Central memory CD4-positive, alpha-beta T cell (primary cell): ENCODE data around the gene MEDAG.

Experiments used
- DNase-seq: peaks from one replicate; pipeline ENCODE4 v3.0.0; 2022

MEDAG gene

DNA sequence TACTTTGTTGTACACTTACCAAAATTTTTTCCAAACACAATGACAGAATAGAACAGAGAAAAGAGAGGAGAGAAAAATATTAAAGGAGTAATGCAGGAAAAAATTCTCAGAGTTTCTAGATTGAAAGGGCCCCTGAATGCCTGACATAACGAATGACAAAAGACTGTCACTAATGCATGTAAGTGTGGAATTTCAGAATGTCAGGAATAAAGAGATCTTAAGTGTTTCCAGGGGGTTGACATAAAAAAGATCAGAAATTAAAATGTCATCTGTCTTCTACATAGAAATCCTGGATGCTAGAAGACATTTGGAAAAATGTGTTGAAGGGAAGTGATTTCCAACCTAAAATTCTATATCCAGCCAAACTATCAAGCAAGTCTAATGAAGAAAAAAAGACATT, 53.6 kb downstream of the MEDAG start:
- no peak for DNase-seq

DNA sequence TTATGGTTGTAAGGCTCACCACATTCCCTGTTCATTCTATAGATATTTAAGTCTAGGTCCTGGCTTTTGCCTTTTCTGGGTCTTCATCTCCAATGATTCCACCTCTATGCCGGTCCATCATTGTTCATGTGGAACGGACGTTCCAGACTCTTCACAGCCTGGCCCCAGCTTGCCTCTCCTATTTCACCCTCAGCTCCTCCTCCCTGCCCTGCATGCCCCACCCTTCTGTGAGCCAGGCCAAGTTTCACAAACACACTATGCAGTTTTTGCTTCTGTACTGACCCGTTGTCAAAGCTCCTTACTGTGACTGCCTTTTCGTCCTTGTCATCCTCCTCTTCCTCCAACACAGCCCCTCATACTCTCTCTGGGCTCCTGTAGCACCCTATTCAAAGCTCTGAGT, 57.7 kb downstream of the MEDAG start:
- no peak for DNase-seq

DNA sequence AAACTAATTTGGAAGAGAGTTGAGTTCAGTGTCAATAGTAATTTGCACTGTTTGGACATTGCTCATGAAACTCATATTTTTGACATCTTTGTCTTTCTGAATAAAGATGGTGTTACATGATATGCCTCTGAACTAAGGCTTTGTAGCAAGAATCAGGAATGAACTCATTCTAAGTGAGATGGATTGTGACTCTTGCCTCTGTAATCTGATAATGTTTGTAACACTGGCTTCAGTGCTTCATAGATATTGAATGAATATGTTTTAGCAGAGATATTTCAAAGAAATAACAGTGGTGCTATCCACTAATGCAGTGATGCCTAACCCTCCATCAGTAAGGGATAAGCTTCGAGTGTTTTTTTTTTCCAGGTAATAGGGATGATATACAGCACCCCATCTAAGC, 59.3 kb downstream of the MEDAG start:
- no peak for DNase-seq

DNA sequence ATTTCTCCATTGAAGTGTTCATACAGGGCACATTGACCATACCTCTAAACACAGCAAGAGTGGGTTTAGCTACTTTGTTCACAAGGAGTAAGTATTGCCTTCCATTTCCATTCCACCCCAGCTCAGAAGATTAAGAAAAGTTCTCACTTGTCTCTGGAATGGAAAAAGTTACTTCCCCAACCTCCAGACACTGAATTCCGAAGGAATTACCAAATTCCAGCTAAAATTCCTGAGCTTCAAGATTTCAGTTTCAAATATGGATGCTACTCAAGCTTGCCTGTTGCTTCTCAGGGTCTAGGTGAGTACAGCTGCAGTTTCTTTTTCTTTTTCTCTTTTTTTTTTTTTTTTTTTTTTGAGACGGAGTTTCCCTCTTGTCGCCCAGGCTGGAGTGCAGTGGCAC, 60.0 kb downstream of the MEDAG start:
- no peak for DNase-seq

DNA sequence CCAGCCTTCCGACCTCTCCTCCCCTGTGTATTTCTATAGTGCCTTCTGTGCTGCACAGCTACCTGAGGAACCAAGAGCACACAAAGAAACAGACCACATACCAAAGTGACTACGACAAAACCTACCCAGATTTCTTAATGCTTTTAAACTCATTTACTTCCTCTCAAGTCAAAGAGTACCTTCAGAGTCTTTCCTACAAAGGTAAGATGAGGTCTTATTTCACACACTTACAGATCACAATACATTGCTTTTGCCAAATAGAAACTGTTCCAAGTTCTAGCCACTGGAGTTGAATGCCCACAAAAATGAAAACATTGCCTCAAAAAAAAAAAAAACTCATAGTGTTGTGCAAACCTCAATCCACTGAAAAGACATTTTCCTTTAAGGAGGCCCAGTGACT, 62.8 kb downstream of the MEDAG start:
- DNase-seq, result no peak

DNA sequence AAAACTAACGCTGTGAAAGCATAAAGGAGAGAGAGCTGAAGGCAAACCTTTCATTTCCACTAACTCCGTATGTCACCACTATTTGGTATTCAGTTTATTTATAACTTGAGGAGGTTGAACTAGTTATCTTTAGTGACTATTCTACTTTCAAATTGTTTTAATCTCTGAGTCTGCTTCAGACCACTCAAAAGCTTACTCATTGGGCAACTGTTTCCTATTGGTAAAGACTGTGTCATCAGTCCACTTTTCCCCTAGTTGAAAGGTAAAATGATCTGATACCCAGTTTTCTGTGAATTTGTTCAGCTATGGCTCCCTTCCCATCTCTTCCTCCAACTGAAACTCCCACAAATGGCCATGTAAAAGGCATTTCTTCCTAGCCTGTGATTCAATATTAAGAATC, 65.5 kb downstream of the MEDAG start:
- DNase-seq, result no peak

DNA sequence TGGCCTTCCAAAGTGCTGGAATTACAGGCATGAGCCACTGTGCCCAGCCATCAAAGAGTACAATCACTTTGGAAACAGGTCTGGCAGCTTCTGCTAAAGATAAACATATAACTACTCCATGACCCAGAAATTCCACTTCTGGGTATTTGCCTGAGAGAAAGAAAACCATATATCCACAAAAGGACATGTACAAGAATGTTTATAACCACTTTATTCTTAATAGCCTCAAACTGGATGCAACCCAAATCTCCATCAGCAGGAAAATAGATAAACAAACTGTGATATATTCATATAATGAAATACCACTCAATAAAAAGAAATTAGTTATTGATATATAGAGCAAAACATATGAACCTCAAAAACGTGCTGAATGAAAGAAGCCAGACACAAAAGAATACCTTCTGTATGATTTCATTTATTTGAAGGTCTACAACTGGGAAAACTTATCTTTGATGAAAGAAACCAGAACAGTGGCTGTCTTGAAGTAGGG, 66.9 kb downstream of the MEDAG start:
- no peak for DNase-seq

DNA sequence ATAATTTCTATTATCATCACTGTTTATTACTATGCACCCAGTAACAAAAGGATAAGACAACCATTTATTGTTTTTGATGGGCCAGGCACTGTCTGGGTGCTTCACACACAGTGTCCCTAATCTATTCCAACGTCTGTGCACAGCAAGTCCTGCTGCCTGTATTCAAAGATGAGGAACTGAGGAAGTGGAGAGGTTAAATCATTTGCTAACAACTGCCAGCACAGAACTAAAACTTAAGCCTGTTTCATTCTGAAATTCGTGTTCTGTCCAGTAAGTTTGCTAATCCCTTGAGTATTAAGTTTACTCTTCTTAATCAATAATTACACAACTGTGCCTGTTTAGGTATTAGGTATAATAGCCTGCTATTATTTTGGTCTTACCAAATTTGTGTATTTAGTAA, 68.3 kb downstream of the MEDAG start:
- no peak for DNase-seq
